Upper lobe of left lung (tissue), 4 donors: ENCODE results near the gene DCP1A.

Experiments
- CTCF ChIP-seq, 6 experiments: fragments of 450-650 bp in 4 of 6; fragments of 200-600 bp in 2 of 6; sonication (generic) in 2 of 6; IDR thresholded peaks; one replicate each; pipeline ENCODE4 v1.5.1; 2016 to 2019; ENCODE audit warnings: antibody characterized with exemption in 6 of 6
- EP300 ChIP-seq, 4 donors: sonication (generic); formaldehyde crosslinking; IDR thresholded peaks; one replicate each; pipeline ENCODE4 v1.5.1; 2017; ENCODE audit warnings: antibody characterized with exemption in 4 of 4, control low read depth in 2 of 4
- POLR2A ChIP-seq, 4 donors: fragments of 450-650 bp; IDR thresholded peaks; one replicate each; pipeline ENCODE4 v1.5.1; 2016 to 2017; ENCODE audit warnings: antibody characterized with exemption in 4 of 4, mild to moderate bottlenecking in 2 of 4
- POLR2AphosphoS5 ChIP-seq, 2 donors: sonication (generic); formaldehyde crosslinking; IDR thresholded peaks; one replicate each; pipeline ENCODE4 v1.5.1; 2017; ENCODE audit warnings: antibody characterized with exemption in 2 of 2

- TF ChIP-seq POLR2A (IDR thresholded peaks at IDR 0.05) (no peak), CTCF (IDR thresholded peaks at IDR 0.05) (no peak), POLR2AphosphoS5 (IDR thresholded peaks at IDR 0.05) (no peak), EP300 (IDR thresholded peaks at IDR 0.05) (no peak)
Measured at GRCh38 chr3:53300826-53301225, 46.5 kb downstream of the DCP1A start.
